Measurements from ENCODE around the gene OR2AG1.
"Not testable (repeated sequence)": the region's sequence is repeated elsewhere in the genome, so short reads cannot be mapped to it uniquely, and the experiment has no call there.

- TF ChIP-seq, protein P1, sequence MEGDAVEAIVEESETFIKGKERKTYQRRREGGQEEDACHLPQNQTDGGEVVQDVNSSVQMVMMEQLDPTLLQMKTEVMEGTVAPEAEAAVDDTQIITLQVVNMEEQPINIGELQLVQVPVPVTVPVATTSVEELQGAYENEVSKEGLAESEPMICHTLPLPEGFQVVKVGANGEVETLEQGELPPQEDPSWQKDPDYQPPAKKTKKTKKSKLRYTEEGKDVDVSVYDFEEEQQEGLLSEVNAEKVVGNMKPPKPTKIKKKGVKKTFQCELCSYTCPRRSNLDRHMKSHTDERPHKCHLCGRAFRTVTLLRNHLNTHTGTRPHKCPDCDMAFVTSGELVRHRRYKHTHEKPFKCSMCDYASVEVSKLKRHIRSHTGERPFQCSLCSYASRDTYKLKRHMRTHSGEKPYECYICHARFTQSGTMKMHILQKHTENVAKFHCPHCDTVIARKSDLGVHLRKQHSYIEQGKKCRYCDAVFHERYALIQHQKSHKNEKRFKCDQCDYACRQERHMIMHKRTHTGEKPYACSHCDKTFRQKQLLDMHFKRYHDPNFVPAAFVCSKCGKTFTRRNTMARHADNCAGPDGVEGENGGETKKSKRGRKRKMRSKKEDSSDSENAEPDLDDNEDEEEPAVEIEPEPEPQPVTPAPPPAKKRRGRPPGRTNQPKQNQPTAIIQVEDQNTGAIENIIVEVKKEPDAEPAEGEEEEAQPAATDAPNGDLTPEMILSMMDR (IDR thresholded peaks at IDR 0.05) = not testable (repeated sequence)
- not testable (repeated sequence) for TF ChIP-seq RFX5 (IDR thresholded peaks at IDR 0.05; ENCODE audit: low read length); USF2 (IDR thresholded peaks at IDR 0.05; ENCODE audit: borderline replicate concordance, low read depth, low read length); EZH2phosphoT487 (IDR thresholded peaks at IDR 0.05; ENCODE audit: borderline replicate concordance, low read depth); GABPA (IDR thresholded peaks at IDR 0.05; ENCODE audit: low read depth); YY1 (IDR thresholded peaks at IDR 0.05; ENCODE audit: low read depth)
These were observed 18.3 kb downstream of the OR2AG1 start for GRCh38 chr11:6801075-6801474.
